22Rv1 (cell line): Measurements from ENCODE around the gene ARFGAP2.

ENCODE experiments used
- CTCF ChIP-seq: fragments of 450-650 bp; IDR thresholded peaks from 2 replicates; pipeline ENCODE4 v1.5.1; 2017; ENCODE audit warnings: mild to moderate bottlenecking
- ZFX ChIP-seq: fragments of 450-650 bp; IDR thresholded peaks from 2 replicates; pipeline ENCODE4 v1.6.1; 2017; ENCODE audit warnings: antibody characterized with exemption, borderline replicate concordance

GRCh38 chr11:47163898-47164297 is 12.8 kb downstream of the ARFGAP2 start:
- TF ChIP-seq CTCF (no peak), ZFX (no peak)
